KOPT-K1 (cell line): ENCODE data around the gene AP3M1.
A peak's percentile ranks its signal among the peaks of the same experiment; 100 is the strongest.
"Not testable (repeated sequence)": the region's sequence is repeated elsewhere in the genome, so short reads cannot be mapped to it uniquely, and the experiment has no call there.

ENCODE experiments used
- H3K27ac ChIP-seq: fragments of 200-600 bp; sonication (generic); 2 replicates; pipeline ENCODE4 v1.5.1; 2016; ENCODE audit warnings: antibody characterized with exemption, mild to moderate bottlenecking, low read depth, low read length; ENCODE audit not compliant: poor library complexity, severe bottlenecking
- H3K36me3 ChIP-seq: fragments of 200-600 bp; sonication (generic); 2 replicates; pipeline ENCODE4 v1.5.1; 2017; ENCODE audit warnings: antibody characterized with exemption, mild to moderate bottlenecking, low read length, moderate library complexity; ENCODE audit not compliant: insufficient read depth
- H3K9me3 ChIP-seq: fragments of 200-600 bp; sonication (generic); 2 replicates; pipeline ENCODE4 v1.5.1; 2017; ENCODE audit warnings: antibody characterized with exemption, low read length, mild to moderate bottlenecking; ENCODE audit not compliant: insufficient read depth, poor library complexity, severe bottlenecking

The AP3M1 gene, protein sequence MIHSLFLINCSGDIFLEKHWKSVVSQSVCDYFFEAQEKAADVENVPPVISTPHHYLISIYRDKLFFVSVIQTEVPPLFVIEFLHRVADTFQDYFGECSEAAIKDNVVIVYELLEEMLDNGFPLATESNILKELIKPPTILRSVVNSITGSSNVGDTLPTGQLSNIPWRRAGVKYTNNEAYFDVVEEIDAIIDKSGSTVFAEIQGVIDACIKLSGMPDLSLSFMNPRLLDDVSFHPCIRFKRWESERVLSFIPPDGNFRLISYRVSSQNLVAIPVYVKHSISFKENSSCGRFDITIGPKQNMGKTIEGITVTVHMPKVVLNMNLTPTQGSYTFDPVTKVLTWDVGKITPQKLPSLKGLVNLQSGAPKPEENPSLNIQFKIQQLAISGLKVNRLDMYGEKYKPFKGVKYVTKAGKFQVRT

DNA sequence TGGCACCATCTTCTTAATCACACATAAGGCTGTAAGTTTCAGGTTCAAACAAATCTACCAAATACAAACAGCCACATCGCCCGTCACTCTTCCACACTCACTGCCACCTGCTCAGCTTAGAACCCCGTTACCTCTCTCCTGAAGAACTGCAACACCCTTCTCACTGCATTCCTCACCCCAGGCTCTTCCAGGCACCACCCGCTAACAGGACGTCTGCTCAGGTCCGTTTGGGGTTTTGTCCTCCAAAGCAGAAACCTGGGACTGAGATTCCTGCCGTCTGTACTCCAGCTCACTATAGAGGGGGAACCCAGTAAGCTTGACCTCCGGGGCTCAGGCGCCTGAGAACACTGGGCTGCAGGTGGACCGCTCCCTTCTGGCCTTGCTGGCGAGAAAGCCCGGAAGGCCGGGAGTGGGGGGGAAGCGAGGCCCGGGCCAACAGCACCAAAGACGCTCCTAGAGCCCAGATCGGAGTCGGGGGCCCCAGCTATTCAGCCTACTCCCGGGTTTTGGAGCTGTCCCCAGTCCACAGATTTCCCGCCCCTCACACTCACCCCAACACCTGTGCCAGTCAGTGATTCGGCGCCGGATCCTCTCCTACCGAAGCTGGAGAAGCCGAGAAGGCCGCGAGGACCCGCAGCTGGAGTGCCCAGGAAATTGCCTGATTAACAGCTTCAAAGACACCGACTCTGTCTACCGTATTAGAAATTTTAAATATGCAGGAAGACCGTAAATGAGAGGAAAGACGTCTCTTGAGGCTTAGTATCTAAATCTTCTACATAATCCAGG lies at the start of gene AP3M1:
TSS of gene AP3M1 (minus strand) at position 625 of the 786 bp plus-strand sequence. CDS start 12,449 bp downstream, outside the sequence.
- Histone ChIP-seq H3K27ac (peak within 1 kb of the TSS; percentile 86), H3K36me3 (peaks cover 23% of the 10 kb centered on the region; the same call in 1 of the 2 replicates), H3K9me3 (no peaks in the 10 kb centered on the region)

DNA sequence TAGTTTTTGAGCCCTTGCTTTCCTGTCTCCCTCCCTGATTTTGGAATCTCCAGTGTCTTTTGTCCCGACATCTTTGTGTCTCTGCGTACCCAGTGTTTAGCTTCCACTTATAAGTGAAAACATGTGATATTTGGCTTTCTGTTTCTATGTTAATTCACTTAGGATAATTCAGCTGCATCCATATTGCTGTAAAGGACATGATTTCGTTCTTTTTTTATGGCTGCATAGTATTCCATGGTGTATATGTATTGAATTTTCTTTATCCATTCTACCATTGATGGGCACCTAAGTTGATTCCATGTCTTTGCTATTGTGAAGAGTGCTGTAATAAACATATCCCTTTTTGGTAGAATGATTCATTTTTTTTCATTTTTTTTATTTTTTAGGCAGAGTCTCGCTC lies 48.7 kb upstream of the AP3M1 start:
- H3K36me3 ChIP-seq: peaks cover 21% of the 10 kb centered on the region; the same call in 1 of the 2 replicates
- H3K9me3 ChIP-seq: no peaks in the 10 kb centered on the region
- no peak overlapping the region for H3K27ac ChIP-seq

DNA sequence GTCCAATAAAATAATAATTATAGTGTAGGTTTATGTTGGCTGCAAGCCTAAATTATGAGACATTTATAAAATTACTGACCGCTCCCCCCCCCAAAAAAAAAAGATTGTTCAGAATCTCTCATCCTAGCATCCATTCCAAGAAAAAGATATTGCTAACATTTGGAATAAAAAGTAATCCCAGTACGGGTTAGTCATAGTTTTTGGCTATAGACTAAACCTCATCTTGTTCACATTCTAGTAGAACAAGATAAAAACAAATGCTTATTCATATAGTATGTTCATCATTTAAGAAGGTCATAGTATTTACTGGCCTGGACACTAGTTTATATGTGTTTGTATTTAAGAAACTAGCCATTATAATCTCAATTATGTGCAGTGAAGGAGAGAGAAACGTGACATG lies 44.4 kb upstream of the AP3M1 start:
- H3K36me3 ChIP-seq: no peaks in the 10 kb centered on the region
- H3K9me3 ChIP-seq: no peaks in the 10 kb centered on the region
- no peak overlapping the region for H3K27ac ChIP-seq

DNA sequence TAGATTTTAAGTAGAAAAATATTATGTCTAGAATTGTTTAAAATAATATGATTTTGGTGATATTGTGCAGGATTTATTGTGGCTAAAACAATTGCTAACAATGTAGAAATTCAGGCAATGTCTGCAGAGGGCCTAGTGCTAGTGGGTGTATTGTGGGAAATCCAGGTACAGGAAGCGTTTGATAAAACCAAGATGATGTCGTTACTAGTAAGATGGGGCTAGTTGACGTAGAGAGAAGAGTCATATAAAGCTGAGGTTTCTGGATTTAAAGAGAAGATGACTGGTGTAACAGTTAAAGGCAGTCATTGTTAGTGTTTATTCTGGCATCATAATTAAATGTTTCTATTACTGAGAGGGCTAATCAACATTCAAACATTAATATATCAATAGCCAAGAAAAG lies 43.9 kb upstream of the AP3M1 start:
- Histone ChIP-seq H3K27ac (no peak overlapping the region), H3K36me3 (no peaks in the 10 kb centered on the region), H3K9me3 (no peaks in the 10 kb centered on the region)

DNA sequence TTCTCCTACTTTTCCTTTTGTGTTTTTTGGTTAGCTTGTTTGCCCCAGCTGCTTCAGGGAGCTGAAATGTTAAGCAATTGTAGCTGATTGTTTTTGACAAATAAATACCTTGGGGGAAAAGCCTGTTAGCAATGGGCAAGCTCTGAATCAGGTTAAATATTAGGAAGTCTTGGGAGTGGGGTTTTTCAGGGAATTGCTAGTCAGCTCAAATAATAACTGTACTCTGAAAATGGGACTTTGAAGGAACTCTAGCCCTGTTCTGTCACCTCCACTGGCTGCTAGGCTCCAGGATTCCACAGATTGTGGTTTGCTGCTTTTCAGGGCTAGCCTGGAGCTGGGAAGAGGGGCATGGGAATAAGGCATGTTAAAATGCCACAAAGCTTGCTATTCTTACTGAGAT lies 39.9 kb upstream of the AP3M1 start:
- no peaks in the 10 kb centered on the region for H3K36me3 ChIP-seq
- H3K27ac ChIP-seq: peak overlapping the region; percentile 42
- no peaks in the 10 kb centered on the region for H3K9me3 ChIP-seq

DNA sequence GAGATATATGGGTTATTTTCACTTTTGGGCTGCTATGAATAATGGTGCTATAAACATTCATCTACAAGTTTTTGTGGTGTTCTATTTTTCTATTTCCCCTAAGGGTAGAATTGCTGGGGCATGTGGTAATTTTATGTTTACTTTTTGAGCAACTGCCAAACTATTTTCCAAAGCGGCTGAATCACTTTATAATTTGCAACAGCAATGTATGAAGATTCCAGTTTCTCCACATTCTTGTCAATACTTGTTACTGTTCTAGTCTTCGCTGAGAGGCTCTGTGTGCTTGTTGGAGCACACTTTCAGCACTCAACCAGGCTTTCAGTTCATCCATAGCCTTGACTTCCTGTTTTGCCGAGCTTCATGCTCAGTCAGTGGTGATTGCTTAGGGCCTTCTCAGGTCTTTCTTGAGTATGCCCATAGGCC lies 39.4 kb upstream of the AP3M1 start:
- no peaks in the 10 kb centered on the region for H3K36me3 ChIP-seq
- peak overlapping the region; percentile 42 for H3K27ac ChIP-seq
- H3K9me3 ChIP-seq: no peaks in the 10 kb centered on the region

DNA sequence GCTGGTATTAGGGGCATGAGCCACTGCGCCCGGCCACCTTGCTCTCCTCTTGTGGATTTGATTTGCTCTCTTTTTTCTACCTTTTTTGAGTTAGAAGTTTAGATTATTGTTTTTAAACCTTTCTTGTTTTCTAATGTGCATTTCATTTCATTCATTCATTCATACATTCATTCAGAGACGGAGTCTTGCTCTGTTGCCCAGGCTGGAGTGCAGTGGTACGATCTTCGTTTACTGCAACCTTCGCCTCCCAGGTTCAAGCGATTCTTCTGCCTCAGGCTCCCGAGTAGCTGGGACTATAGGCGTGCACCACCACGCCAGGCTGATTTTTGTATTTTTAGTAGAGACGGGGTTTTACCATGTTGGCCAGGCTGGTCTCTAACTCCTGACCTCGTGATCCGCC lies 38.0 kb upstream of the AP3M1 start:
- H3K9me3 ChIP-seq, H3K36me3 ChIP-seq, H3K27ac ChIP-seq: not testable (repeated sequence)

DNA sequence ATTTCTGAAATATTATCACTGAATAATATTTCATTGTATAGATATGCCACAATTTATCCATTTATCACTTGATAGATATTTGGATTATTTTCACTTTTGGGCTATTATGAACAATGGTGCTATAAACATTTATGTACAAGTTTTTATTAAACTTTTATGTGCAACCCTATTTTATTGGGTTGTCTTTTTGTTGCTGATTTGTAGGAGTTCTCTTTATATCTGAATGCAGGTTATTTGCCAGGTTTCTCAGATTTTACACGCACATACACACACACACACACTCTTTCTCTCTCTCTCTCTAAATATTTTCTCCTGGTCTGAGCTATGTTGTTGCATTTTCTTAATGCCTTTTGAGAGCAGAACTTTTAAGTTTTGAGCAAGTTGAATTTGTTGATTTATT lies 36.6 kb upstream of the AP3M1 start:
- H3K9me3 ChIP-seq: no peaks in the 10 kb centered on the region
- H3K36me3 ChIP-seq: no peaks in the 10 kb centered on the region
- H3K27ac ChIP-seq: no peak overlapping the region

DNA sequence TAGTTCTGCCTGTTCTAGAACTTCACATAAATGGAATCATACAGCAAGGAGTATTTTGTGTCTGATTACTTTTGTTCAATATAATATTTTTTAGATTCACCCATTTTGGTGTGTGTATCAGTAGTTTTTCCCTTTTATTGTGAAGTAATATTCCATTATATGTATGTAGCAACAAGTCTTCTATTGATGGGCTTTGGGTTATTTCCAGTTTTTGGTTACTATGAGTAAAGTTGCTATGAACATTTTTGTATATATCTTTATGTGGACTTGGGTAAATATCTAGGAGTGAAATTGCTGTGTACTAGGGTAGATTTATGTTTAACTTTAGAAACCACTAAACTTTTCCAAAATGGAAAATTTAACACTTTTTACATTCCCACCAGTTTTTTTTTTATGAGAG lies 36.0 kb upstream of the AP3M1 start:
- Histone ChIP-seq H3K36me3 (no peaks in the 10 kb centered on the region), H3K27ac (no peak overlapping the region)

DNA sequence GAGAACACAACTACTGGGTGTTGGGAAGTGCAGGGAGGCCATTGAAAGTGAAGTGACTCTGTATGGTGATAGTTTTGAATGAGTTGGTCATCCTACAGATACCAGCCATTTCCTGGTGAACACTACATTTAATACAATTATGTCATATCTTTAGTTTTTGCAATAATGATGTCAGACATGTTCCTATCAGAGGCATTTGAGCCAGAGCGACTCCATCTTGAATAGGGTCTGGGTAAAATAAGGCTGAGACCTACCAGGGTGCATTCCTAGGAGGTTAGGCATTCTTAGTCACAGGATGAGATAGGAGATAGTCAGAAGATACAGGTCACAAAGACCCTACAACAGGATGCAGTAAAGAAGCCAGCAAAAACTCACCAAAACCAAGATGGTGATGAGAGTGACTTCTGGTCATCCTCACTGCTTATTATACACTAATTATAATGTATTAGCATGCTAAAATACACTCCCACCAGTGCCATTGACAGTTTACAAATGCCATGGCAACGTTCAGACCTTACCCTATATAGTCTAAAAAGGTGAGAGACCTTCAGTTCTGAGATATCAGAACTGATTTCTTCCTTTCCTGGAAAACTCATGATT lies 28.6 kb upstream of the AP3M1 start:
- Histone ChIP-seq H3K36me3 (no peaks in the 10 kb centered on the region), H3K9me3 (no peaks in the 10 kb centered on the region), H3K27ac (no peak overlapping the region)

More for the DNA sequence above, 36.0 kb upstream of the AP3M1 start:
- H3K9me3 ChIP-seq: no peaks in the 10 kb centered on the region

DNA sequence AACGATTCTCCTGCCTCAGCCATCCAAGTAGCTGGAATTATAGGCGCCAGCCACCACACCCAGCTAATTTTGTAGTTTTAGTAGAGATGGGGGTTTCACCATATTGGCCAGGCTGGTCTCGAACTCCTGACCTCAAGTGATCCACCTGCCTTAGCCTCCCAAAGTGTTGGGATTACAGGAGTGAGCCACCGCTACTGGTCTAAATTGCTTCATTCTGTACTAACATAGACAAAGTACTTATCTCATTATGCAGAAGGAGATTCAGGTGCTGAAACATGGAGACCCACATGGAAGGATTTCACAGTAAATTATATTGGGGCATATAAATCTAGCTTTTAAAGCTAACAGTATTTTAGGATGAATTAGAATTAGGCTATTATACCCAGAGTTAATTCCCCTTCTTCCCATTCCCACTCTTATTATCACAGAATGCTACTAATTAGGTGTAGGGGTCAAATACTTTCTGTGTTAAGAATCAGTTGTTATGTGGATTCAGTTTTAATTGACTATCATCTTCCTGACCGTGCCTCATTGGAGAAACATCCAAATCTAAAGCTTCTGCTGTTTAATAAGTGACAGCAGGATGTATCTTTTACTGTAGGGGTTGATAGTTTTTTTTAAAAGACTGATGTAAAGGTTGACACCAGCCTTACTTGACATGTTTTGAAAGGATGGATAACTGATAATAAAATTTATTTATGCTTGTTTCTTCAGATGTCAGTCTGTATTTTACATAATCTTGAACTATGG lies 27.6 kb upstream of the AP3M1 start:
- no peaks in the 10 kb centered on the region for H3K9me3 ChIP-seq

DNA sequence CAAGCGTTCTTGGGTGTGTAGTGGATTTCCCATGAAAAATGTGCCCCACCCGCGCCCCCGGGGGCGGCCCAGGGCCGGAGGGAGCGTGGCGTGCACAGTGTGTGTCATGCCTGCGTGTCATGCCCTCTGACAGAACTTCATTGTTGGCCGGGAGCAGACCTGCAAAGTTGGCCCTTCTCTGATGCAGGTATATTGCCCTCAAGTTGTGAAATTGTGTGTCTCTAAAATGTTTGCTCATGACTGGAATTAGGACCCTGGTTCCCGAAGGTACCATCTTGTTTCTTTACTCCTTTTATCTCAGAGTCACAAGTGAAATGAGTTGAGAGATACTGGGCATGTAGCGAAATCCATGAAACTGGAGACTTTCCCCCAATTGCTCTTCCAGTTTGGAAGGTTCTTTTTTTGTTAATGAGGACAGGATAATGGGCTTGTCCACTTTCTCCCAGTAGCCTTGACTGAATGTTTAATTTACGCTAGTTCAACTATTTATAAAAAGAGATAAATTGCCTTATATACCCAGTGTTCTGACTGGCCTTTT lies 26.6 kb upstream of the AP3M1 start:
- Histone ChIP-seq H3K9me3 (no peaks in the 10 kb centered on the region), H3K36me3 (no peaks in the 10 kb centered on the region), H3K27ac (peak overlapping the region; percentile 70)

More for the DNA sequence above, 27.6 kb upstream of the AP3M1 start:
- H3K36me3 ChIP-seq: no peaks in the 10 kb centered on the region
- H3K27ac ChIP-seq: no peak overlapping the region

DNA sequence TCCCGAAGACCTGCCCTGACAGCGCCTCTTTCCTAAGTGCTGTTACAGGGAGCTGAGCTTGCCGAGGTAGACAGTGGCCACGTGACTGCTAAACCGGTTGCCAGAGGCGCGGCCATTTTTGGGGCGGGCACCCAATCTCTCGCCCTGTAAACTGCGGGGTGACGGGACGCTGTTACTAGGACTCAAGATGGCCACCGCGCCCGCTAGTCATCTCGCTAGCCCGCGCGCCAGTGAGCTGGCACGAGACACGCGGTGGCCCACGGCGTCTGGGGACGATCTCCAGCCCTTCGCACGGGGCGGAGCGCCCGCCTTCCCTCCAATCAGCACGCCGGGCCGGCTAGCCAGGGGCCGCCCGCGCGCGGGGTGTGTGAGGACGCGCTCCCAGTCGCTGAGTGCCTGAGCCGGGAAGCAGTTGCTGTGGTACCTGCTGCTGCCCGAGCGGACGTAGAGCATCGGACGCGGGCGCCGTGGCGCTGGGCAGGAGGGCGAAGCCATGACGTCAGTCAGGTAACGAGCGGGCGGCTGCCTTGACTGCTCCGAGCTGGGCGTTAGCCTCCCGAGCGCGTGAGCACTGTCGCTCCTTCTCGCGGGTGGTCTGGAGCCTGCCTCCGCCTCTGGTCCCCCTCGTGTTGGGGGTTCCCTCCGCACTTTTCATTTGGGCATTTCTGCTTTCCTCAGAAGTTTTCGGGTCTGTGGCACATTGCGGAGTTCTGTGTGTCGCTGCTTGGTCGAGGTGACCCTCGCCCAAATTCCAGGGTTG lies 25.9 kb upstream of the AP3M1 start:
- Histone ChIP-seq H3K27ac (peak overlapping the region; percentile 70), H3K36me3 (no peaks in the 10 kb centered on the region), H3K9me3 (no peaks in the 10 kb centered on the region)
